Smooth muscle cell (in vitro differentiated cells): ENCODE data around the gene STAT6. TPM values are rescaled to one million over a fixed set of nuclear protein-coding genes. Genes with fewer than 3 reads are reported as not detected.

Experiments
- DNase-seq: peaks from one replicate; lab custom pipeline; 2025; ENCODE audit not compliant: unreplicated experiment; lab: John Stamatoyannopoulos, UW
- H2AFZ ChIP-seq: fragments of 200-600 bp; sonication (generic); 2 replicates; pipeline ENCODE4 v1.6.0; 2016; ENCODE audit warnings: antibody characterized with exemption, low read depth, mild to moderate bottlenecking
- H3F3A ChIP-seq: fragments of 200-600 bp; sonication (generic); 2 replicates; pipeline ENCODE4 v1.6.0; 2017; ENCODE audit warnings: antibody characterized with exemption, low read depth
- H3K27ac ChIP-seq: fragments of 200-600 bp; sonication (generic); 2 replicates; pipeline ENCODE4 v1.5.1; 2016; ENCODE audit warnings: low read depth, mild to moderate bottlenecking
- H3K27me3 ChIP-seq: fragments of 200-600 bp; sonication (generic); 2 replicates; pipeline ENCODE4 v1.6.1; 2016; ENCODE audit warnings: low read depth, mild to moderate bottlenecking
- H3K36me3 ChIP-seq: fragments of 200-600 bp; sonication (generic); 2 replicates; pipeline ENCODE4 v1.5.1; 2016; ENCODE audit warnings: low read depth
- H3K4me1 ChIP-seq: fragments of 200-600 bp; sonication (generic); 2 replicates; pipeline ENCODE4 v1.5.1; 2016; ENCODE audit warnings: low read depth
- H3K4me2 ChIP-seq: fragments of 200-600 bp; sonication (generic); 2 replicates; pipeline ENCODE4 v1.6.0; 2016; ENCODE audit warnings: mild to moderate bottlenecking
- H3K4me3 ChIP-seq: fragments of 200-600 bp; sonication (generic); 2 replicates; pipeline ENCODE4 v1.5.1; 2016; ENCODE audit warnings: mild to moderate bottlenecking
- H3K79me2 ChIP-seq: fragments of 200-600 bp; sonication (generic); 2 replicates; pipeline ENCODE4 v1.6.0; 2016; ENCODE audit warnings: low read depth, mild to moderate bottlenecking
- H3K9ac ChIP-seq: fragments of 200-600 bp; sonication (generic); 2 replicates; pipeline ENCODE4 v1.6.0; 2016; ENCODE audit warnings: low read depth
- H3K9me3 ChIP-seq: fragments of 200-600 bp; sonication (generic); replicated peaks from 2 replicates; pipeline ENCODE4 v1.5.1; 2016; ENCODE audit warnings: low read depth
- H4K20me1 ChIP-seq: fragments of 200-600 bp; sonication (generic); 2 replicates; pipeline ENCODE4 v1.6.0; 2016; ENCODE audit warnings: low read depth
- CTCF ChIP-seq: fragments of 200-600 bp; sonication (generic); IDR thresholded peaks from 2 replicates; pipeline ENCODE4 v1.5.1; 2017; ENCODE audit warnings: borderline replicate concordance, mild to moderate bottlenecking, antibody characterized with exemption; ENCODE audit not compliant: insufficient read depth, poor library complexity, severe bottlenecking
- WGBS: methylation state at CpG from one replicate; pipeline ENCODE4 v1.1.7; 2016; ENCODE audit warnings: low lambda C conversion rate; 5-methylcytosine and 5-hydroxymethylcytosine counted together
- polyA plus RNA-seq: library from polyadenylated mRNA; unstranded; fragments of >200 nt; fragmentation: Nextera tagmentation; extraction: Ambion mirVana; gene quantifications from 2 replicates; pipeline ENCODE4 v1.2.1, GENCODE V29; 2016
- total RNA-seq: library from RNA; depleted of rRNA; stranded (reverse); fragments of >200 nt; gene quantifications from 2 replicates; pipeline ENCODE4 v1.2.3, GENCODE V29; 2014

The STAT6 gene
- total and polyA plus RNA-seq, 2 experiments from 2014 or later, result 38.7 to 39.1 TPM

- no peaks in the 10 kb centered on the region for H3K27me3 ChIP-seq
- peaks cover 48% of the 10 kb centered on the region for H3K4me1 ChIP-seq
- no peak for DNase-seq
- H3K4me2 ChIP-seq, result peak overlapping the region; percentile 27
- no peak for TF ChIP-seq CTCF
- WGBS, result 68% methylated on average over 9 of the region's 9 CpGs
- peaks cover 84% of the 10 kb centered on the region for H3K79me2 ChIP-seq
- H4K20me1 ChIP-seq, result peaks cover 100% of the 10 kb centered on the region
- no peak overlapping the region for H3K4me3 ChIP-seq
- no peaks in the 10 kb centered on the region for H3K9me3 ChIP-seq
- H2AFZ ChIP-seq, result no peak overlapping the region
- H3F3A ChIP-seq, result peaks cover 13% of the 10 kb centered on the region
- peak overlapping the region; percentile 92 for H3K27ac ChIP-seq
- H3K9ac ChIP-seq, result no peak overlapping the region
- no peaks in the 10 kb centered on the region for H3K36me3 ChIP-seq
Measured at GRCh38 chr12:57134949-57135348, 23.8 kb upstream of the STAT6 start.

GRCh38 chr12:57133916-57134315, 22.8 kb upstream of the STAT6 start:
- no peaks in the 10 kb centered on the region for H3K36me3 ChIP-seq
- WGBS, result 57% methylated on average over 5 of the region's 6 CpGs

GRCh38 chr12:57133013-57133569, 21.9 kb upstream of the STAT6 start:
- Histone ChIP-seq H3K79me2 (peaks cover 97% of the 10 kb centered on the region), H3K4me2 (peak overlapping the region; percentile 100), H3K4me1 (peaks cover 53% of the 10 kb centered on the region), H3F3A (peaks cover 13% of the 10 kb centered on the region), H2AFZ (no peak overlapping the region), H3K9me3 (no peaks in the 10 kb centered on the region), H3K4me3 (peak overlapping the region; percentile 19), H3K27me3 (no peaks in the 10 kb centered on the region), H3K36me3 (no peaks in the 10 kb centered on the region), H3K27ac (peak overlapping the region; percentile 92), H3K9ac (peak overlapping the region; percentile 44), H4K20me1 (peaks cover 88% of the 10 kb centered on the region)
- no peak for DNase-seq
- 6% methylated on average over 4 of the region's 4 CpGs for WGBS
- TF ChIP-seq CTCF, result no peak

More at GRCh38 chr12:57133916-57134315, 22.8 kb upstream of the STAT6 start:
- H3K4me2 ChIP-seq, result peak overlapping the region; percentile 100
- no peak overlapping the region for H3K9ac ChIP-seq
- peaks cover 13% of the 10 kb centered on the region for H3F3A ChIP-seq
- H3K9me3 ChIP-seq, result no peaks in the 10 kb centered on the region
- no peak for DNase-seq
- H2AFZ ChIP-seq, result no peak overlapping the region
- H3K79me2 ChIP-seq, result peaks cover 94% of the 10 kb centered on the region
- H3K27ac ChIP-seq, result peak overlapping the region; percentile 92
- H3K4me3 ChIP-seq, result no peak overlapping the region
- TF ChIP-seq CTCF, result no peak
- H3K27me3 ChIP-seq, result no peaks in the 10 kb centered on the region
- H4K20me1 ChIP-seq, result peaks cover 97% of the 10 kb centered on the region
- peaks cover 53% of the 10 kb centered on the region for H3K4me1 ChIP-seq
